Memory B cell (primary cell): Measurements from ENCODE around the gene CLDN2.

Experiments used
- ATAC-seq: fragments of 150-1000 bp; cut with Tn5 transposase; 2 replicates; pipeline ENCODE4 v1.10.0; 2021; ENCODE audit warnings: low read depth, mild to moderate bottlenecking, moderate library complexity
- DNase-seq, 2 donors: peaks; one replicate each; pipeline ENCODE4 v3.0.0; 2022; ENCODE audit warnings: low spot score in 2 of 2
- H3K27ac Mint-ChIP-seq: one replicate; pipeline ENCODE4 v1.8.0; 2022; ENCODE audit warnings: mild to moderate bottlenecking, moderate library complexity, mixed read lengths
- H3K27me3 Mint-ChIP-seq: one replicate; pipeline ENCODE4 v1.8.0; 2022; ENCODE audit warnings: mixed read lengths
- H3K36me3 Mint-ChIP-seq: one replicate; pipeline ENCODE4 v1.8.0; 2022; ENCODE audit warnings: mild to moderate bottlenecking, mixed read lengths
- H3K4me1 Mint-ChIP-seq: one replicate; pipeline ENCODE4 v1.8.0; 2022; ENCODE audit warnings: mixed read lengths
- H3K4me3 Mint-ChIP-seq: one replicate; pipeline ENCODE4 v1.8.0; 2022; ENCODE audit warnings: mild to moderate bottlenecking, moderate library complexity, mixed read lengths
- H3K9me3 Mint-ChIP-seq: one replicate; pipeline ENCODE4 v1.8.0; 2022; ENCODE audit warnings: mixed read lengths

Gene CLDN2

GRCh38 chrX:106933538-106933961 is 13.3 kb downstream of the CLDN2 start:
- H3K9me3 Mint-ChIP-seq, result no peaks in the 10 kb centered on the region
- no peak for DNase-seq
- no peaks in the 10 kb centered on the region for H3K4me1 Mint-ChIP-seq
- H3K27ac Mint-ChIP-seq, result no peak overlapping the region
- no peaks in the 10 kb centered on the region for H3K27me3 Mint-ChIP-seq
- H3K36me3 Mint-ChIP-seq, result no peaks in the 10 kb centered on the region
- no peak overlapping the region for H3K4me3 Mint-ChIP-seq
- ATAC-seq, result no peak

GRCh38 chrX:106935175-106935574 is 15.0 kb downstream of the CLDN2 start:
- H3K27me3 Mint-ChIP-seq, result no peaks in the 10 kb centered on the region
- H3K36me3 Mint-ChIP-seq, result no peaks in the 10 kb centered on the region
- H3K4me1 Mint-ChIP-seq, result no peaks in the 10 kb centered on the region
- DNase-seq, result no peak
- no peak overlapping the region for H3K4me3 Mint-ChIP-seq
- no peaks in the 10 kb centered on the region for H3K9me3 Mint-ChIP-seq
- H3K27ac Mint-ChIP-seq, result no peak overlapping the region
- no peak for ATAC-seq

- Mint-ChIP-seq H3K36me3 (no peaks in the 10 kb centered on the region), H3K4me3 (no peak overlapping the region), H3K9me3 (no peaks in the 10 kb centered on the region), H3K27ac (no peak overlapping the region), H3K27me3 (no peaks in the 10 kb centered on the region), H3K4me1 (no peaks in the 10 kb centered on the region)
- ATAC-seq, result no peak
- DNase-seq, result no peak
Observed at GRCh38 chrX:106936246-106936645, 16.0 kb downstream of the CLDN2 start.

DNA sequence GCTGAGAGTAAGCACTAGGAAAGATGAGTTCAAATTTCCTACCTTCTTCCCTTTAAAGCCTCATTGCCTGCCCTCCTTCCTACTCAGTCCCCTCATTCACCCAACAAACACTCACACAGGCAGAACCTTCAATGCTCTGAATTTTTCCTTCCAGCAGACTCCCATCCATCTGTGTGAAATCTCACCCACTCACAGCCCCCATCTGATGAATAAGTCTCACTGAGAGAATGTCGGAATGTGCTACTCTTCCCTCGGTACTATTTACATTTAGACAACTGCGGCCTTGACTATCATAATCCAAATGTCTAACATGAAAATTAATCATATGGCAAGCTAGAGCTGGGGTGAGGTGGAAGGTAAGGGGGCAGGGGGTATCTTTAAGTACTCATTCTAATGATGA is 19.4 kb downstream of the CLDN2 start:
- Mint-ChIP-seq H3K4me1 (no peaks in the 10 kb centered on the region), H3K4me3 (no peak overlapping the region), H3K36me3 (peaks cover 9% of the 10 kb centered on the region), H3K27me3 (no peaks in the 10 kb centered on the region), H3K9me3 (no peaks in the 10 kb centered on the region), H3K27ac (no peak overlapping the region)
- DNase-seq (no peak), ATAC-seq (no peak)

- ATAC-seq (no peak), DNase-seq (no peak)
- Mint-ChIP-seq H3K27me3 (no peaks in the 10 kb centered on the region), H3K9me3 (no peaks in the 10 kb centered on the region), H3K4me3 (no peak overlapping the region), H3K27ac (no peak overlapping the region), H3K36me3 (peaks cover 9% of the 10 kb centered on the region), H3K4me1 (no peaks in the 10 kb centered on the region)
Observed at GRCh38 chrX:106940068-106940467, 19.9 kb downstream of the CLDN2 start.

DNA sequence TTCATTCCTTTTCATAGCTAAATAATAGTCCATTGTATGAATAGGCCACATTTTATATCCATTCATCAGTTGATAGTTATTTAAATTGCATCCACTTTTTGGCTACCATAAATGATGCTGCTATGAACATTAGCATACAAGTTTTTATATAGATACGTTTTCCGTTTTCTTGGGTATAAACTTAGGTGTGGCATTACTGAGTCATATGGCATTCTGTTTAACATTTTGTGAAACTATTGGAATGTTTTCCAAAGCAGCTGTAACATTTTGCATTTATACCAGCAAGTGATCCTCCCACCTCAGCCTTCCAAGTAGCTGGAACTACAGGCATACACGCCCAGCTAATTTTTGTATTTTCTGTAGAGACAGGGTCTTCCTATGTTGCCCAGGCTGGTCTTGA is 26.3 kb downstream of the CLDN2 start:
- H3K27me3 Mint-ChIP-seq, result no peaks in the 10 kb centered on the region
- H3K36me3 Mint-ChIP-seq, result peaks cover 11% of the 10 kb centered on the region
- DNase-seq (no peak), ATAC-seq (no peak)
- H3K27ac Mint-ChIP-seq, result no peak overlapping the region
- H3K9me3 Mint-ChIP-seq, result no peaks in the 10 kb centered on the region
- no peak overlapping the region for H3K4me3 Mint-ChIP-seq
- H3K4me1 Mint-ChIP-seq, result no peaks in the 10 kb centered on the region

DNA sequence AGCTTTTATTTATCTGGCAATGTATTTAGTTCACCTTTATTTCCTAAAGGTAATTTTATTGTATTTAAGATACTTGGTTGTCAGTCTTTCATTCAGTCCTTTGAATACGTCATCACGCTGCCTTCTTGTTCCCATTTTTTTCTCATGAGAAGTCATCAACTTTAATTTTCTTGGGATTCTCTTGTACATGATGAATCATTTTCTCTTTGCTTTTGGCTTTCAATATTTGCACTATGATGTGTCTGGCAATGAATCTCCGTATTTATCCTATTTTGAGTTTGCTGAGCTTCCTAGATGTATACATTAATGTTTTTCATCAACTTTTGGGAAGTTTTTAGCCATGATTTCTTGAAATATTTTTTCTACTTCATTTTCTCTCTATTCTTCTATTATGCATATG is 28.4 kb downstream of the CLDN2 start:
- Mint-ChIP-seq H3K36me3 (peaks cover 2% of the 10 kb centered on the region), H3K27me3 (no peaks in the 10 kb centered on the region), H3K27ac (no peak overlapping the region), H3K4me1 (no peaks in the 10 kb centered on the region), H3K4me3 (no peak overlapping the region), H3K9me3 (no peaks in the 10 kb centered on the region)
- no peak for DNase-seq
- ATAC-seq, result no peak

DNA sequence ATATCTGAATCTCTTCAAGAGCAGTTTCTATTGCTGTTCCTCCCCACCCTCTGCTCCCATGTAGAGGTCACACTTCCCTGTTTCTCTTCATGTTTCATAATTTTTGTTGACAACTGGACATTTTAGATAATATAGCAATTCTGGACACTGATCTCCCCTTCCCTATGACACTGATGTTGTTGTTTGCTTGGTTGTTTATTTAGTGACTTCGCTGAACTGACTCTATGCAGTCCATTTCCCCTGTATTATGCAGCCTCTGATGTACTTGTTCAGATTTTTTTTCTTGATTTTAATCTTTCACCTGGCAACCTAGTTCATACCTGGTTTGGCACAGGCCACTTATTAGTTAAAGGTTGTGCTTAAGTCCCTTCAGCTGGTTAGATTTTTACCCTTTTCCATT is 29.2 kb downstream of the CLDN2 start:
- Mint-ChIP-seq H3K9me3 (no peaks in the 10 kb centered on the region), H3K4me3 (no peak overlapping the region), H3K27ac (no peak overlapping the region), H3K27me3 (no peaks in the 10 kb centered on the region), H3K4me1 (peaks cover 3% of the 10 kb centered on the region), H3K36me3 (peaks cover 2% of the 10 kb centered on the region)
- DNase-seq (no peak), ATAC-seq (no peak)

- Mint-ChIP-seq H3K4me3 (no peak overlapping the region), H3K4me1 (peaks cover 3% of the 10 kb centered on the region), H3K27me3 (no peaks in the 10 kb centered on the region), H3K27ac (no peak overlapping the region), H3K36me3 (peaks cover 4% of the 10 kb centered on the region), H3K9me3 (no peaks in the 10 kb centered on the region)
- no peak for DNase-seq
- no peak for ATAC-seq
Observed at GRCh38 chrX:106950381-106950780, 30.2 kb downstream of the CLDN2 start.

DNA sequence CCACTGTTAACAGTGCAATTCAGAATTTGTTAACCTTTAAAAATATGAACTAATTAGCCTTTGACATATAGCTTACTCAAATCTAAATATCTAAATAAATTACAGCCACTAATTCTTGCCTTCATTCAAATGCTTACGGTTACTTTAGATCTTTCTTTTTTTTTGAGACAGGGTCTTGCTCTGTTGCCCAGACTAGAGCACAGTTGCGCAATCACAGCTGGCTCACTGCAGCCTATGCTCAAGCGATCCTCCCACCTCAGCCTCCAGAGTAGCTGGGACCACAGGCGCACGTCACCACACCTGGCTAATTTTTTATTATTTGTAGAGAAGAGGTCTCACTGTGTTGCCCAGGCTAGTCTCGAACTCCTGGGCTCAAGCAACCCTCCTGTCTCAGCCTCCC is 31.0 kb downstream of the CLDN2 start:
- Mint-ChIP-seq H3K9me3 (no peaks in the 10 kb centered on the region), H3K27ac (no peak overlapping the region), H3K4me1 (peaks cover 3% of the 10 kb centered on the region), H3K27me3 (no peaks in the 10 kb centered on the region), H3K36me3 (peaks cover 6% of the 10 kb centered on the region), H3K4me3 (no peak overlapping the region)
- DNase-seq, result no peak
- ATAC-seq, result no peak

GRCh38 chrX:106952089-106952488 is 31.9 kb downstream of the CLDN2 start:
- DNase-seq (no peak), ATAC-seq (no peak)
- Mint-ChIP-seq H3K36me3 (peaks cover 8% of the 10 kb centered on the region), H3K27me3 (no peaks in the 10 kb centered on the region), H3K27ac (no peak overlapping the region), H3K4me3 (no peak overlapping the region), H3K4me1 (peaks cover 3% of the 10 kb centered on the region), H3K9me3 (no peaks in the 10 kb centered on the region)

- DNase-seq (no peak), ATAC-seq (no peak)
- Mint-ChIP-seq H3K36me3 (peaks cover 8% of the 10 kb centered on the region), H3K27ac (no peak overlapping the region), H3K4me1 (peaks cover 3% of the 10 kb centered on the region), H3K27me3 (no peaks in the 10 kb centered on the region), H3K9me3 (no peaks in the 10 kb centered on the region), H3K4me3 (no peak overlapping the region)
Observed at GRCh38 chrX:106952538-106952937, 32.3 kb downstream of the CLDN2 start.

GRCh38 chrX:106952988-106953387 is 32.8 kb downstream of the CLDN2 start:
- no peaks in the 10 kb centered on the region for H3K9me3 Mint-ChIP-seq
- DNase-seq, result no peak
- ATAC-seq, result no peak
- H3K27me3 Mint-ChIP-seq, result no peaks in the 10 kb centered on the region
- peaks cover 3% of the 10 kb centered on the region for H3K4me1 Mint-ChIP-seq
- no peak overlapping the region for H3K27ac Mint-ChIP-seq
- no peak overlapping the region for H3K4me3 Mint-ChIP-seq
- H3K36me3 Mint-ChIP-seq, result peaks cover 12% of the 10 kb centered on the region

DNA sequence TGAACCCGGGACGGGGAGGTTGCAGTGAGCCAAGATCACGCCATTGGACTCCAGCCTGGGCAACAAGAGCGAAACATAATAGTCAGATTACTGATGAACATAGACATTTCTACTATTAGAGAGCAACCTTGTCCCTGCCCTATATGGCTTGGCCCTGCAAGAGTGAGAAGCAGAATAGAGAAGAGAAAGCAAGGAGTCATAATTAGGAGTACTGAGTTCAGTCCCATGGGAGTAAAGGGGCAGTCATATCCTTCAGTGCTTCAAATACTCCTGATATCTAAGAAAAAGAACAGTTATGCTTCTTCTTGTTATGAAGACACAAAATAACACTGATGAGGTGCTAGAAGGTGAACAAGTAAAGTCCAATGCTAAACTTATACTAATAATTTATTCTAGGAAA is 33.8 kb downstream of the CLDN2 start:
- H3K4me3 Mint-ChIP-seq, result no peak overlapping the region
- no peaks in the 10 kb centered on the region for H3K27me3 Mint-ChIP-seq
- ATAC-seq (peak; percentile 35), DNase-seq (no peak)
- H3K4me1 Mint-ChIP-seq, result peaks cover 3% of the 10 kb centered on the region
- peaks cover 13% of the 10 kb centered on the region for H3K36me3 Mint-ChIP-seq
- H3K27ac Mint-ChIP-seq, result no peak overlapping the region
- H3K9me3 Mint-ChIP-seq, result no peaks in the 10 kb centered on the region

- Mint-ChIP-seq H3K4me1 (peaks cover 3% of the 10 kb centered on the region), H3K27ac (no peak overlapping the region), H3K4me3 (no peak overlapping the region), H3K27me3 (no peaks in the 10 kb centered on the region), H3K9me3 (no peaks in the 10 kb centered on the region), H3K36me3 (peaks cover 10% of the 10 kb centered on the region)
- DNase-seq (no peak), ATAC-seq (no peak)
Observed at GRCh38 chrX:106955004-106955772, 35.0 kb downstream of the CLDN2 start.
